GM12891 (cell line): ENCODE measurements around the gene BEST4.

Experiments used
- POLR2A ChIP-seq: IDR thresholded peaks from 2 replicates; pipeline ENCODE4 v1.6.1; 2011; ENCODE audit warnings: low read depth, low read length, control low read depth
- POLR2AphosphoS5 ChIP-seq: IDR thresholded peaks from 2 replicates; pipeline ENCODE4 v1.6.1; 2011; ENCODE audit warnings: low read depth, low read length, control low read depth
- POU2F2 ChIP-seq: IDR thresholded peaks from 2 replicates; pipeline ENCODE4 v1.6.1; 2011; ENCODE audit warnings: low read depth, mild to moderate bottlenecking, control low read depth, low read length, moderate library complexity
- TAF1 ChIP-seq: IDR thresholded peaks from 2 replicates; pipeline ENCODE4 v1.6.1; 2011; ENCODE audit warnings: low read depth, low read length, control low read depth

DNA sequence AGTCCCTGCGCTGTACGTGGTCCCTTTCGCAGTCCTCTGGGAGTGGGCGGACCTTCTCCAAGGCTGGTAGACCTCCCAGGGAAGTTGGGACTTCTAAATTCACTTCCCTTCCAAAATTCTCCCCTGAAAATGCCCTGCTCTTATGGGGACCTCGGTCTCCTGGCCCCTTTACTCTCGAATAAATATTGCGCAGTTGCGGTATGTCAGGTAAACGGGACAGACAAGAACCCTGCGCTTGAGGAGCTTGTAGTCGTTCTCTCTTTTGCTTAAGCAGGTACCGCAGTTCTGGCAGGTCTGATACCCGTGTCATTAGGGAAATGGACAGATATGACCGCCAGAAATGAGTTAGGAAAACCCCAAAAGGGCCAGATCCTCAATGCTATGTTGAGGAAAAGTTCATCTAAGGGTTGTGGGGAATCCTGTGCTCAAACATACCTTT, 47.8 kb downstream of the BEST4 start:
- TF ChIP-seq POLR2A, result no peak
- TF ChIP-seq POLR2AphosphoS5, result no peak
- TF ChIP-seq POU2F2, result no peak
- TF ChIP-seq TAF1, result no peak
